ENCODE data around the gene CPNE7.

DNA sequence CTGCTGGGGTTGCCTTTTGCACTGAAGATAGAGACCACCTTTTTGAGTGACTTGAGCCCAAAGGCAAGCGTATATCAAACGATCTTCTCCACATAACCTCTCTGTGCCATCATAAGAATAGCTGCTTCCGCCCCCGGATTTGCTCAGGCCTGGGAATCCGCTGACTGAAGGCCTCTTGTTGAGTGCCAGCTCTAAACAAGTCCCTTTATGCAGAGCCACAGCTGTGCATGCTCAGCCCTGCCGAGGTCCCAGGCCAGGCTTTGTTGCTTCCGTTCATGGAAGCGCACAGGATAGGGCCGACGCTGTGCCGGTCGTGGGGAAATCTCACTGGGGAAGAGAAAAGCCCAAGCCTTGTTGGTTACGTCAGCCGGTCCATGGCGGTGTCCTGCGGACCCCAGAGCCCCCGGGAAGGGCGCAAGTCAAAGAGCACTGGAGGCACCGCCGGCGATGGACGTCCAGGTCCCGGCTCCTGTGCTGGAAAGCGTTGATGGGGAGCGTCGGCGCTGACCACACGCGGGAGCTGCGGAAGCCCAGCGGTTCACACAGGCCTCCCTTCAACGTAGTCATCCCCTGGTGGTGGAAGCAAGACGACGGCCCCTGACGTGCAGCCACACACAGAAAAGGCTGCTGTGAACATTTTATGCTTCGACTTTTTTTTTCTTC lies 38.5 kb upstream of the CPNE7 start:
- TF ChIP-seq, protein P1, sequence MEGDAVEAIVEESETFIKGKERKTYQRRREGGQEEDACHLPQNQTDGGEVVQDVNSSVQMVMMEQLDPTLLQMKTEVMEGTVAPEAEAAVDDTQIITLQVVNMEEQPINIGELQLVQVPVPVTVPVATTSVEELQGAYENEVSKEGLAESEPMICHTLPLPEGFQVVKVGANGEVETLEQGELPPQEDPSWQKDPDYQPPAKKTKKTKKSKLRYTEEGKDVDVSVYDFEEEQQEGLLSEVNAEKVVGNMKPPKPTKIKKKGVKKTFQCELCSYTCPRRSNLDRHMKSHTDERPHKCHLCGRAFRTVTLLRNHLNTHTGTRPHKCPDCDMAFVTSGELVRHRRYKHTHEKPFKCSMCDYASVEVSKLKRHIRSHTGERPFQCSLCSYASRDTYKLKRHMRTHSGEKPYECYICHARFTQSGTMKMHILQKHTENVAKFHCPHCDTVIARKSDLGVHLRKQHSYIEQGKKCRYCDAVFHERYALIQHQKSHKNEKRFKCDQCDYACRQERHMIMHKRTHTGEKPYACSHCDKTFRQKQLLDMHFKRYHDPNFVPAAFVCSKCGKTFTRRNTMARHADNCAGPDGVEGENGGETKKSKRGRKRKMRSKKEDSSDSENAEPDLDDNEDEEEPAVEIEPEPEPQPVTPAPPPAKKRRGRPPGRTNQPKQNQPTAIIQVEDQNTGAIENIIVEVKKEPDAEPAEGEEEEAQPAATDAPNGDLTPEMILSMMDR (IDR thresholded peaks at IDR 0.05; ENCODE audit: control extremely low read depth in 1 of 3, insufficient read depth in 1 of 3, low read depth in 1 of 3, low read length in 3 of 3) = no peak
- TF ChIP-seq EZH2 (IDR thresholded peaks at IDR 0.05; ENCODE audit: low read depth, low read length, severe bottlenecking) (no peak), YY1 (IDR thresholded peaks at IDR 0.05; ENCODE audit: low read depth, low read length) (no peak), TEAD4 (IDR thresholded peaks at IDR 0.05; ENCODE audit: low read depth, low read length) (no peak)

Data from H1 (cell line).